Activated CD4-positive, alpha-beta T cell treated with anti-CD3 and anti-CD28 coated beads for 24 hours (primary cell): Measurements from ENCODE around the gene NCL.
"Not testable (repeated sequence)": the region's sequence is repeated elsewhere in the genome, so short reads cannot be mapped to it uniquely, and the experiment has no call there.

Experiments used
- DNase-seq, 2 donors: peaks; one replicate each; pipeline ENCODE4 v3.0.0-alpha.2; 2020; ENCODE audit warnings: low read depth in 2 of 2

The NCL gene

GRCh38 chr2:231405601-231406367 lies 58.5 kb downstream of the NCL start:
- DNase-seq = not testable (repeated sequence)

- not testable (repeated sequence) for DNase-seq
These were observed 60.1 kb downstream of the NCL start for GRCh38 chr2:231404183-231404578.
